GM23338 (cell line): ENCODE results near the gene GNA15. TPM values are rescaled to one million over a fixed set of nuclear protein-coding genes. Genes with fewer than 3 reads are reported as not detected.

Source experiments
- ATAC-seq: fragments of 200-7000 bp; cut with Tn5 transposase; 3 replicates; pipeline ENCODE4 v1.9.1; 2020
- DNase-seq: peaks from one replicate; pipeline ENCODE4 v3.0.0-alpha.2; 2015; ENCODE audit warnings: low spot score
- H2AFZ ChIP-seq: fragments of 200-600 bp; sonication (generic); 2 replicates; pipeline ENCODE4 v1.8.0; 2016; ENCODE audit warnings: antibody characterized with exemption, mild to moderate bottlenecking, moderate library complexity
- H3F3A ChIP-seq: fragments of 200-600 bp; sonication (generic); replicated peaks from 2 replicates; pipeline ENCODE4 v1.8.0; 2017; ENCODE audit warnings: antibody characterized with exemption, mixed run types, low read depth
- H3K27ac ChIP-seq: fragments of 200-600 bp; sonication (generic); 2 replicates; pipeline ENCODE4 v1.6.1; 2016; ENCODE audit warnings: low read depth
- H3K27me3 ChIP-seq: fragments of 200-600 bp; sonication (generic); 2 replicates; pipeline ENCODE4 v1.8.0; 2016; ENCODE audit warnings: mild to moderate bottlenecking, mixed run types, moderate library complexity; ENCODE audit not compliant: insufficient read depth
- H3K36me3 ChIP-seq: fragments of 200-600 bp; sonication (generic); 2 replicates; pipeline ENCODE4 v1.8.0; 2016; ENCODE audit warnings: mild to moderate bottlenecking; ENCODE audit not compliant: insufficient read depth
- H3K4me1 ChIP-seq: fragments of 200-600 bp; sonication (generic); 2 replicates; pipeline ENCODE4 v1.8.0; 2016; ENCODE audit warnings: mild to moderate bottlenecking, moderate library complexity; ENCODE audit not compliant: insufficient read depth
- H3K4me2 ChIP-seq: fragments of 200-600 bp; sonication (generic); 2 replicates; pipeline ENCODE4 v1.7.1; 2017; ENCODE audit warnings: mixed run types
- H3K4me3 ChIP-seq: fragments of 200-600 bp; sonication (generic); 2 replicates; pipeline ENCODE4 v1.6.1; 2016; ENCODE audit warnings: mixed run types
- H3K79me2 ChIP-seq: fragments of 200-600 bp; sonication (generic); replicated peaks from 2 replicates; pipeline ENCODE4 v1.8.0; 2017; ENCODE audit warnings: mild to moderate bottlenecking; ENCODE audit not compliant: insufficient read depth
- H3K9me2 ChIP-seq: fragments of 200-600 bp; sonication (generic); 2 replicates; pipeline ENCODE4 v1.8.0; 2017; ENCODE audit not compliant: insufficient read depth
- H4K20me1 ChIP-seq: fragments of 200-600 bp; sonication (generic); replicated peaks from 2 replicates; pipeline ENCODE4 v1.8.0; 2017; ENCODE audit warnings: mild to moderate bottlenecking; ENCODE audit not compliant: insufficient read depth
- H3K27ac Mint-ChIP-seq: 2 replicates; pipeline ENCODE4 v1.8.0; 2020; ENCODE audit warnings: inconsistent platforms, mild to moderate bottlenecking, moderate library complexity, mixed read lengths
- H3K27me3 Mint-ChIP-seq: 3 replicates; pipeline ENCODE4 v1.8.0; 2022; ENCODE audit warnings: low read depth, mild to moderate bottlenecking, moderate library complexity, mixed read lengths, inconsistent platforms; ENCODE audit not compliant: insufficient read depth, poor library complexity
- H3K36me3 Mint-ChIP-seq: 3 replicates; pipeline ENCODE4 v1.8.0; 2021; ENCODE audit warnings: low read depth, mild to moderate bottlenecking, inconsistent platforms, moderate library complexity, mixed read lengths
- H3K4me1 Mint-ChIP-seq: 3 replicates; pipeline ENCODE4 v1.8.0; 2020; ENCODE audit warnings: mild to moderate bottlenecking, inconsistent platforms, mixed read lengths
- H3K4me3 Mint-ChIP-seq: 3 replicates; pipeline ENCODE4 v1.8.0; 2021; ENCODE audit warnings: moderate library complexity, mild to moderate bottlenecking, inconsistent platforms, mixed read lengths
- H3K9me3 Mint-ChIP-seq: 3 replicates; pipeline ENCODE4 v1.8.0; 2020; ENCODE audit warnings: moderate library complexity, mild to moderate bottlenecking, inconsistent platforms, mixed read lengths
- EZH2 ChIP-seq: fragments of 200-600 bp; sonication (generic); IDR thresholded peaks from one replicate; pipeline ENCODE4 v1.8.0; 2017; ENCODE audit warnings: antibody characterized with exemption, mild to moderate bottlenecking, low read depth; ENCODE audit not compliant: unreplicated experiment
- EZH2phosphoT487 ChIP-seq: fragments of 200-600 bp; sonication (generic); IDR thresholded peaks from one replicate; pipeline ENCODE4 v1.8.1; 2018; ENCODE audit warnings: antibody characterized with exemption; ENCODE audit not compliant: unreplicated experiment
- JUNB ChIP-seq: IDR thresholded peaks from one replicate; pipeline ENCODE4 v1.6.1; 2016; ENCODE audit warnings: antibody characterized with exemption; ENCODE audit not compliant: unreplicated experiment
- NANOG ChIP-seq: IDR thresholded peaks from 2 replicates; pipeline ENCODE4 v1.6.1; 2016; ENCODE audit warnings: antibody characterized with exemption, borderline replicate concordance
- POLR2AphosphoS5 ChIP-seq: IDR thresholded peaks from 2 replicates; pipeline ENCODE4 v1.6.1; 2016; ENCODE audit warnings: antibody characterized with exemption, low read depth
- REST ChIP-seq: IDR thresholded peaks from one replicate; pipeline ENCODE4 v1.6.1; 2018; ENCODE audit warnings: antibody characterized with exemption; ENCODE audit not compliant: unreplicated experiment
- STAT1 ChIP-seq: IDR thresholded peaks from one replicate; pipeline ENCODE4 v1.6.1; 2016; ENCODE audit warnings: antibody characterized with exemption; ENCODE audit not compliant: unreplicated experiment
- polyA plus RNA-seq: library from polyadenylated mRNA; unstranded; fragments of >200 nt; fragmentation: Nextera tagmentation; extraction: Ambion mirVana; gene quantifications from 2 replicates; pipeline ENCODE4 v1.2.1, GENCODE V29; 2016
- total RNA-seq: library from RNA; depleted of rRNA; stranded (reverse); fragments of >200 nt; shearing (Covaris generic); gene quantifications from 2 replicates; pipeline ENCODE4 v1.2.3, GENCODE V29; 2014
- TF ChIP-seq, protein P1 (sequence below): IDR thresholded peaks from 2 replicates; pipeline ENCODE4 v1.6.1; 2016; ENCODE audit warnings: antibody characterized with exemption
- TF ChIP-seq, protein P2 (sequence below): fragments of 250-450 bp; sonication (Bioruptor Pico); IDR thresholded peaks from 2 replicates; pipeline ENCODE4 v1.5.0; 2020; ENCODE audit warnings: mild to moderate bottlenecking, moderate library complexity

GNA15 gene
- total and polyA plus RNA-seq, 2 experiments from 2014 or later: 0.14 to 0.31 TPM

GRCh38 chr19:3097442-3097871 lies 38.4 kb upstream of the GNA15 start (continued):
- TF ChIP-seq POLR2AphosphoS5 (no peak), EZH2 (no peak), REST (no peak)
- TF ChIP-seq, protein P1, sequence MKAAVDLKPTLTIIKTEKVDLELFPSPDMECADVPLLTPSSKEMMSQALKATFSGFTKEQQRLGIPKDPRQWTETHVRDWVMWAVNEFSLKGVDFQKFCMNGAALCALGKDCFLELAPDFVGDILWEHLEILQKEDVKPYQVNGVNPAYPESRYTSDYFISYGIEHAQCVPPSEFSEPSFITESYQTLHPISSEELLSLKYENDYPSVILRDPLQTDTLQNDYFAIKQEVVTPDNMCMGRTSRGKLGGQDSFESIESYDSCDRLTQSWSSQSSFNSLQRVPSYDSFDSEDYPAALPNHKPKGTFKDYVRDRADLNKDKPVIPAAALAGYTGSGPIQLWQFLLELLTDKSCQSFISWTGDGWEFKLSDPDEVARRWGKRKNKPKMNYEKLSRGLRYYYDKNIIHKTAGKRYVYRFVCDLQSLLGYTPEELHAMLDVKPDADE: no peak

GRCh38 chr19:3098141-3098514 lies 37.7 kb upstream of the GNA15 start:
- TF ChIP-seq NANOG: no peak
- TF ChIP-seq EZH2: no peak
- TF ChIP-seq POLR2AphosphoS5: no peak
- TF ChIP-seq STAT1: no peak
- H3K27me3 Mint-ChIP-seq: peaks cover 12% of the 10 kb centered on the region
- H3F3A ChIP-seq: no peaks in the 10 kb centered on the region
- DNase-seq (no peak), ATAC-seq (no peak)
- no peak overlapping the region for H3K4me3 Mint-ChIP-seq
- H3K9me2 ChIP-seq: no peaks in the 10 kb centered on the region
- peaks cover 14% of the 10 kb centered on the region for H3K4me1 ChIP-seq
- H3K27me3 ChIP-seq: no peaks in the 10 kb centered on the region
- H3K4me3 ChIP-seq: no peak overlapping the region
- H3K36me3 Mint-ChIP-seq: no peaks in the 10 kb centered on the region
- H3K9me3 Mint-ChIP-seq: no peaks in the 10 kb centered on the region
- no peaks in the 10 kb centered on the region for H3K36me3 ChIP-seq
- peaks cover 75% of the 10 kb centered on the region for H3K79me2 ChIP-seq
- no peak overlapping the region for H3K4me2 ChIP-seq
- H3K4me1 Mint-ChIP-seq: peaks cover 18% of the 10 kb centered on the region
- no peak overlapping the region for H2AFZ ChIP-seq
- H3K27ac ChIP-seq: no peak overlapping the region
- peaks cover 8% of the 10 kb centered on the region for H4K20me1 ChIP-seq
- H3K27ac Mint-ChIP-seq: no peak overlapping the region

DNA sequence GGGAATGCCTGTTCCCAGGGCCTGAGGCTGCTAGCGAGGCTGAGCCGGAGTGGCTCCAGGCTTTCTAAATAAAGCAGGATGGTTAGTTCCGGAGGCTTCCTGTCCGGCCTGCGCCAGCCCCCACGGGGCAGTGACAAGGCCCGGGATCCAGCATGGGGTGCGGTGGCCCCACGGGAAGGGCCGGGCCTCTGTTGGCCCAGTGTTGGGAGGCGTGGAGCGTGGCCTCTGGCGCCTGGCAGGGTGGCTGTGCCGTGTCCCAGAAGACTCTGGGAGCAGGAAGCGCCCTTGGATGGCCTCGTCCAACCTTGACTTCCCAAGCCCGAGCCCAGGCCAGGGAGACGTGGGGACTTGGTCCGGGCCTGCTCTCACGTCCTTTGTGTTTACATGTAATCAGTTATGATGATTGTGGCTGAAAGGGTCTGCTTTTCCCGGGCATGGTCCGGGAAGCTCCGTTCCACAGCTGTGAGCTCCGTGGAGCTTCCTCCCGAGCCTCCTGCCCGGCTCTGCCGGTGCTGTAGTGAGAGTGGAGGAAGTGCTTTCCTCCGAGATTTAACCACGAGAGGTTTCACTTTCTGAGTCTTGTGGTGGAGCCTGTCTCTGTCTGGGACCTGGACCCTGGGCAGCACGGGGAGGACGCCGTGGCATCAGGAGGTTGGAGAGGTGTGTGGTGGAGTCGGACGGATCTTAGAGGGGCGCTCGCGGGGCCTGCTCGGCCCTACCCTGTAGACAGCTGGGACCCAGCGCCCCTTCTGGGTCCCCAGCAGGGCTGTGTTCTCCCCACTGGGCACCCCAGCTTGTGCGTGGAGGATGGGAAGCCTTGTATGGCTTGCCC lies 37.1 kb upstream of the GNA15 start:
- H3K9me2 ChIP-seq: no peaks in the 10 kb centered on the region
- DNase-seq (no peak), ATAC-seq (no peak)
- H3K27me3 ChIP-seq: no peaks in the 10 kb centered on the region
- H4K20me1 ChIP-seq: peaks cover 8% of the 10 kb centered on the region
- no peaks in the 10 kb centered on the region for H3K9me3 Mint-ChIP-seq
- no peaks in the 10 kb centered on the region for H3F3A ChIP-seq
- no peak overlapping the region for H3K27ac ChIP-seq
- H3K27me3 Mint-ChIP-seq: peaks cover 12% of the 10 kb centered on the region
- H3K4me3 Mint-ChIP-seq: no peak overlapping the region
- no peak overlapping the region for H3K4me3 ChIP-seq
- H3K4me1 ChIP-seq: peaks cover 14% of the 10 kb centered on the region
- H3K4me2 ChIP-seq: no peak overlapping the region
- no peaks in the 10 kb centered on the region for H3K36me3 Mint-ChIP-seq
- H3K4me1 Mint-ChIP-seq: peaks cover 18% of the 10 kb centered on the region
- H3K79me2 ChIP-seq: peaks cover 75% of the 10 kb centered on the region
- H3K27ac Mint-ChIP-seq: peak overlapping the region; percentile 49
- H3K36me3 ChIP-seq: no peaks in the 10 kb centered on the region
- H2AFZ ChIP-seq: no peak overlapping the region
- TF ChIP-seq STAT1 (no peak), EZH2phosphoT487 (no peak), JUNB (no peak)
- TF ChIP-seq, protein P2, sequence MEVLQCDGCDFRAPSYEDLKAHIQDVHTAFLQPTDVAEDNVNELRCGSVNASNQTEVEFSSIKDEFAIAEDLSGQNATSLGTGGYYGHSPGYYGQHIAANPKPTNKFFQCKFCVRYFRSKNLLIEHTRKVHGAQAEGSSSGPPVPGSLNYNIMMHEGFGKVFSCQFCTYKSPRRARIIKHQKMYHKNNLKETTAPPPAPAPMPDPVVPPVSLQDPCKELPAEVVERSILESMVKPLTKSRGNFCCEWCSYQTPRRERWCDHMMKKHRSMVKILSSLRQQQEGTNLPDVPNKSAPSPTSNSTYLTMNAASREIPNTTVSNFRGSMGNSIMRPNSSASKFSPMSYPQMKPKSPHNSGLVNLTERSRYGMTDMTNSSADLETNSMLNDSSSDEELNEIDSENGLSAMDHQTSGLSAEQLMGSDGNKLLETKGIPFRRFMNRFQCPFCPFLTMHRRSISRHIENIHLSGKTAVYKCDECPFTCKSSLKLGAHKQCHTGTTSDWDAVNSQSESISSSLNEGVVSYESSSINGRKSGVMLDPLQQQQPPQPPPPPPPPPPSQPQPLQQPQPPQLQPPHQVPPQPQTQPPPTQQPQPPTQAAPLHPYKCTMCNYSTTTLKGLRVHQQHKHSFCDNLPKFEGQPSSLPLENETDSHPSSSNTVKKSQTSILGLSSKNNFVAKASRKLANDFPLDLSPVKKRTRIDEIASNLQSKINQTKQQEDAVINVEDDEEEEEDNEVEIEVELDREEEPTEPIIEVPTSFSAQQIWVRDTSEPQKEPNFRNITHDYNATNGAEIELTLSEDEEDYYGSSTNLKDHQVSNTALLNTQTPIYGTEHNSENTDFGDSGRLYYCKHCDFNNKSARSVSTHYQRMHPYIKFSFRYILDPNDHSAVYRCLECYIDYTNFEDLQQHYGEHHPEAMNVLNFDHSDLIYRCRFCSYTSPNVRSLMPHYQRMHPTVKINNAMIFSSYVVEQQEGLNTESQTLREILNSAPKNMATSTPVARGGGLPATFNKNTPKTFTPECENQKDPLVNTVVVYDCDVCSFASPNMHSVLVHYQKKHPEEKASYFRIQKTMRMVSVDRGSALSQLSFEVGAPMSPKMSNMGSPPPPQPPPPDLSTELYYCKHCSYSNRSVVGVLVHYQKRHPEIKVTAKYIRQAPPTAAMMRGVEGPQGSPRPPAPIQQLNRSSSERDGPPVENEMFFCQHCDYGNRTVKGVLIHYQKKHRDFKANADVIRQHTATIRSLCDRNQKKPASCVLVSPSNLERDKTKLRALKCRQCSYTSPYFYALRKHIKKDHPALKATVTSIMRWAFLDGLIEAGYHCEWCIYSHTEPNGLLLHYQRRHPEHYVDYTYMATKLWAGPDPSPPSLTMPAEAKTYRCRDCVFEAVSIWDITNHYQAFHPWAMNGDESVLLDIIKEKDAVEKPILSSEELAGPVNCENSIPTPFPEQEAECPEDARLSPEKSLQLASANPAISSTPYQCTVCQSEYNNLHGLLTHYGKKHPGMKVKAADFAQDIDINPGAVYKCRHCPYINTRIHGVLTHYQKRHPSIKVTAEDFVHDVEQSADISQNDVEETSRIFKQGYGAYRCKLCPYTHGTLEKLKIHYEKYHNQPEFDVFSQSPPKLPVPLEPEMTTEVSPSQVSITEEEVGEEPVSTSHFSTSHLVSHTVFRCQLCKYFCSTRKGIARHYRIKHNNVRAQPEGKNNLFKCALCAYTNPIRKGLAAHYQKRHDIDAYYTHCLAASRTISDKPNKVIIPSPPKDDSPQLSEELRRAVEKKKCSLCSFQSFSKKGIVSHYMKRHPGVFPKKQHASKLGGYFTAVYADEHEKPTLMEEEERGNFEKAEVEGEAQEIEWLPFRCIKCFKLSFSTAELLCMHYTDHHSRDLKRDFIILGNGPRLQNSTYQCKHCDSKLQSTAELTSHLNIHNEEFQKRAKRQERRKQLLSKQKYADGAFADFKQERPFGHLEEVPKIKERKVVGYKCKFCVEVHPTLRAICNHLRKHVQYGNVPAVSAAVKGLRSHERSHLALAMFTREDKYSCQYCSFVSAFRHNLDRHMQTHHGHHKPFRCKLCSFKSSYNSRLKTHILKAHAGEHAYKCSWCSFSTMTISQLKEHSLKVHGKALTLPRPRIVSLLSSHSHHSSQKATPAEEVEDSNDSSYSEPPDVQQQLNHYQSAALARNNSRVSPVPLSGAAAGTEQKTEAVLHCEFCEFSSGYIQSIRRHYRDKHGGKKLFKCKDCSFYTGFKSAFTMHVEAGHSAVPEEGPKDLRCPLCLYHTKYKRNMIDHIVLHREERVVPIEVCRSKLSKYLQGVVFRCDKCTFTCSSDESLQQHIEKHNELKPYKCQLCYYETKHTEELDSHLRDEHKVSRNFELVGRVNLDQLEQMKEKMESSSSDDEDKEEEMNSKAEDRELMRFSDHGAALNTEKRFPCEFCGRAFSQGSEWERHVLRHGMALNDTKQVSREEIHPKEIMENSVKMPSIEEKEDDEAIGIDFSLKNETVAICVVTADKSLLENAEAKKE (CRISPR knock-in tag): no peak
